Fibroblast of pulmonary artery (primary cell): Measurements from ENCODE around the gene HMG20A.

Experiments used
- DNase-seq: peaks from one replicate; pipeline ENCODE4 v3.0.0-alpha.2; 2010; ENCODE audit warnings: low read depth
- H3K4me3 ChIP-seq: replicated peaks from 2 replicates; pipeline ENCODE4 v1.5.1; 2011; ENCODE audit warnings: low read depth, mild to moderate bottlenecking, control low read depth, low read length, moderate library complexity
- CTCF ChIP-seq: IDR thresholded peaks from 2 replicates; pipeline ENCODE4 v1.5.1; 2011; ENCODE audit warnings: mild to moderate bottlenecking, control low read depth, low read length, inconsistent platforms; ENCODE audit errors: missing control alignments

Gene HMG20A

GRCh38 chr15:77515613-77516012 is 94.9 kb downstream of the HMG20A start:
- TF ChIP-seq CTCF, result no peak
- no peak overlapping the region for H3K4me3 ChIP-seq
- no peak for DNase-seq

GRCh38 chr15:77516076-77516475 is 95.4 kb downstream of the HMG20A start:
- TF ChIP-seq CTCF, result no peak
- H3K4me3 ChIP-seq, result no peak overlapping the region
- DNase-seq, result no peak

GRCh38 chr15:77516786-77517185 is 96.1 kb downstream of the HMG20A start:
- no peak for DNase-seq
- no peak overlapping the region for H3K4me3 ChIP-seq
- no peak for TF ChIP-seq CTCF

GRCh38 chr15:77517579-77517978 is 96.9 kb downstream of the HMG20A start:
- TF ChIP-seq CTCF, result no peak
- no peak overlapping the region for H3K4me3 ChIP-seq

GRCh38 chr15:77518458-77518857 is 97.8 kb downstream of the HMG20A start:
- no peak for DNase-seq
- no peak for TF ChIP-seq CTCF

More at GRCh38 chr15:77517579-77517978, 96.9 kb downstream of the HMG20A start:
- no peak for DNase-seq

GRCh38 chr15:77519540-77519939 is 98.9 kb downstream of the HMG20A start:
- no peak for DNase-seq
- H3K4me3 ChIP-seq, result no peak overlapping the region
- TF ChIP-seq CTCF, result no peak

More at GRCh38 chr15:77518458-77518857, 97.8 kb downstream of the HMG20A start:
- H3K4me3 ChIP-seq, result no peak overlapping the region

GRCh38 chr15:77521206-77521605 is 100.5 kb downstream of the HMG20A start:
- DNase-seq, result no peak
- no peak for TF ChIP-seq CTCF
- H3K4me3 ChIP-seq, result no peak overlapping the region
